Rectal smooth muscle tissue (tissue), 1 donor: ENCODE measurements around the gene RNF115.
A peak's percentile ranks its signal among the peaks of the same experiment; 100 is the strongest.
"Not testable (repeated sequence)": the region's sequence is repeated elsewhere in the genome, so short reads cannot be mapped to it uniquely, and the experiment has no call there.

ENCODE experiments used
- H3K27ac ChIP-seq: one replicate; pipeline ENCODE4 v1.7.0; 2013; ENCODE audit warnings: low read depth, low read length, inconsistent platforms
- H3K27me3 ChIP-seq: one replicate; pipeline ENCODE4 v1.7.0; 2013; ENCODE audit warnings: low read length; ENCODE audit not compliant: control insufficient read depth, insufficient read depth
- H3K36me3 ChIP-seq: one replicate; pipeline ENCODE4 v1.7.0; 2013; ENCODE audit warnings: low read length; ENCODE audit not compliant: control insufficient read depth, insufficient read depth
- H3K4me1 ChIP-seq: one replicate; pipeline ENCODE4 v1.7.0; 2013; ENCODE audit warnings: low read length; ENCODE audit not compliant: control insufficient read depth, insufficient read depth
- H3K4me3 ChIP-seq: one replicate; pipeline ENCODE4 v1.7.0; 2013; ENCODE audit warnings: low read length
- H3K9ac ChIP-seq: one replicate; pipeline ENCODE4 v1.7.0; 2013; ENCODE audit warnings: low read length

The RNF115 gene

GRCh38 chr1:145786271-145786670 is 37.6 kb downstream of the RNF115 start:
- Histone ChIP-seq H3K27ac (no peak overlapping the region), H3K4me3 (no peak overlapping the region), H3K4me1 (peaks cover 10% of the 10 kb centered on the region), H3K9ac (no peak overlapping the region), H3K36me3 (no peaks in the 10 kb centered on the region), H3K27me3 (no peaks in the 10 kb centered on the region)

GRCh38 chr1:145785547-145785946 is 38.3 kb downstream of the RNF115 start:
- Histone ChIP-seq H3K4me1 (peaks cover 10% of the 10 kb centered on the region), H3K36me3 (no peaks in the 10 kb centered on the region), H3K9ac (no peak overlapping the region), H3K27me3 (no peaks in the 10 kb centered on the region), H3K4me3 (no peak overlapping the region), H3K27ac (peak overlapping the region; percentile 10)

- Histone ChIP-seq H3K27ac (peak overlapping the region; percentile 74), H3K27me3 (no peaks in the 10 kb centered on the region), H3K36me3 (no peaks in the 10 kb centered on the region), H3K4me3 (peak overlapping the region; percentile 41), H3K9ac (no peak overlapping the region), H3K4me1 (peaks cover 10% of the 10 kb centered on the region)
Observed at GRCh38 chr1:145784409-145784808, 39.5 kb downstream of the RNF115 start.

- Histone ChIP-seq H3K4me3 (peak overlapping the region; percentile 6), H3K27me3 (no peaks in the 10 kb centered on the region), H3K4me1 (peaks cover 10% of the 10 kb centered on the region), H3K36me3 (no peaks in the 10 kb centered on the region), H3K27ac (peak overlapping the region; percentile 74), H3K9ac (no peak overlapping the region)
Observed at GRCh38 chr1:145782272-145783099, 41.4 kb downstream of the RNF115 start.

GRCh38 chr1:145778146-145778540 is 45.8 kb downstream of the RNF115 start:
- peaks cover 5% of the 10 kb centered on the region for H3K4me1 ChIP-seq
- no peak overlapping the region for H3K9ac ChIP-seq
- no peak overlapping the region for H3K4me3 ChIP-seq
- H3K27me3 ChIP-seq = no peaks in the 10 kb centered on the region
- no peaks in the 10 kb centered on the region for H3K36me3 ChIP-seq
- H3K27ac ChIP-seq = no peak overlapping the region

GRCh38 chr1:145777357-145778145 is 46.3 kb downstream of the RNF115 start:
- H3K9ac ChIP-seq = no peak overlapping the region
- peaks cover 5% of the 10 kb centered on the region for H3K4me1 ChIP-seq
- no peak overlapping the region for H3K27ac ChIP-seq
- no peaks in the 10 kb centered on the region for H3K36me3 ChIP-seq
- H3K4me3 ChIP-seq = no peak overlapping the region
- no peaks in the 10 kb centered on the region for H3K27me3 ChIP-seq

- H3K27ac ChIP-seq = no peak overlapping the region
Observed at GRCh38 chr1:145773423-145773822, 50.5 kb downstream of the RNF115 start.

GRCh38 chr1:145771056-145771455 is 52.8 kb downstream of the RNF115 start:
- H3K4me1 ChIP-seq = no peaks in the 10 kb centered on the region
- H3K36me3 ChIP-seq = no peaks in the 10 kb centered on the region
- no peaks in the 10 kb centered on the region for H3K27me3 ChIP-seq
- H3K4me3 ChIP-seq = no peak overlapping the region
- no peak overlapping the region for H3K9ac ChIP-seq
- H3K27ac ChIP-seq = no peak overlapping the region

More at GRCh38 chr1:145773423-145773822, 50.5 kb downstream of the RNF115 start:
- no peak overlapping the region for H3K4me3 ChIP-seq
- H3K27me3 ChIP-seq = no peaks in the 10 kb centered on the region
- H3K4me1 ChIP-seq = no peaks in the 10 kb centered on the region
- H3K36me3 ChIP-seq = no peaks in the 10 kb centered on the region
- H3K9ac ChIP-seq = no peak overlapping the region

- not testable (repeated sequence) for H3K4me3 ChIP-seq, H3K9ac ChIP-seq, H3K27ac ChIP-seq, H3K27me3 ChIP-seq, H3K4me1 ChIP-seq, H3K36me3 ChIP-seq
Observed at GRCh38 chr1:145768004-145768403, 55.9 kb downstream of the RNF115 start.

- H3K27me3 ChIP-seq, H3K36me3 ChIP-seq, H3K4me1 ChIP-seq, H3K9ac ChIP-seq, H3K27ac ChIP-seq, H3K4me3 ChIP-seq: not testable (repeated sequence)
Observed at GRCh38 chr1:145766926-145767325, 57.0 kb downstream of the RNF115 start.

GRCh38 chr1:145765585-145766360 is 58.1 kb downstream of the RNF115 start:
- H3K4me1 ChIP-seq, H3K27ac ChIP-seq, H3K36me3 ChIP-seq, H3K4me3 ChIP-seq, H3K9ac ChIP-seq, H3K27me3 ChIP-seq: not testable (repeated sequence)

GRCh38 chr1:145765127-145765526 is 58.8 kb downstream of the RNF115 start:
- not testable (repeated sequence) for H3K27ac ChIP-seq, H3K36me3 ChIP-seq

More at GRCh38 chr1:145765127-145765526, 58.8 kb downstream of the RNF115 start:
- H3K4me3 ChIP-seq, H3K27me3 ChIP-seq, H3K9ac ChIP-seq, H3K4me1 ChIP-seq: not testable (repeated sequence)
